Inflammatory macrophage treated with lipopolysaccharide for 1 hour (primary cell): ENCODE results near the gene DOK4.
"Not testable (repeated sequence)": the region's sequence is repeated elsewhere in the genome, so short reads cannot be mapped to it uniquely, and the experiment has no call there.

Experiments
- DNase-seq, 2 donors: peaks; one replicate each; pipeline ENCODE4 v3.0.0-alpha.2; 2020 to 2022

The DOK4 gene

GRCh38 chr16:57439947-57440346, 46.3 kb downstream of the DOK4 start:
- not testable (repeated sequence) for DNase-seq

GRCh38 chr16:57435838-57436237, 50.5 kb downstream of the DOK4 start:
- no peak for DNase-seq

- DNase-seq = no peak
Measured at GRCh38 chr16:57434003-57434402, 52.3 kb downstream of the DOK4 start.

- DNase-seq = no peak
Measured at GRCh38 chr16:57432989-57433388, 53.3 kb downstream of the DOK4 start.

- no peak for DNase-seq
Measured at GRCh38 chr16:57432505-57432904, 53.8 kb downstream of the DOK4 start.

- peak in 1 of 2 donors; percentile 12 for DNase-seq
Measured at GRCh38 chr16:57430955-57431354, 55.3 kb downstream of the DOK4 start.

GRCh38 chr16:57427824-57428223, 58.5 kb downstream of the DOK4 start:
- DNase-seq = no peak

- no peak for DNase-seq
Measured at GRCh38 chr16:57427307-57427706, 59.0 kb downstream of the DOK4 start.

GRCh38 chr16:57426356-57426755, 59.9 kb downstream of the DOK4 start:
- no peak for DNase-seq

GRCh38 chr16:57424583-57424982, 61.7 kb downstream of the DOK4 start:
- no peak for DNase-seq

GRCh38 chr16:57423152-57423551, 63.1 kb downstream of the DOK4 start:
- DNase-seq = no peak

- peak; percentile 40 to 56 for DNase-seq
Measured at GRCh38 chr16:57422026-57422944, 64.0 kb downstream of the DOK4 start.
